GM19452 (cell line): Measurements from ENCODE around the gene C20orf141.
"Not testable (repeated sequence)": the region's sequence is repeated elsewhere in the genome, so short reads cannot be mapped to it uniquely, and the experiment has no call there.

ENCODE experiments used
- ATAC-seq: cut with Tn5 transposase; IDR thresholded peaks from one replicate; pipeline ENCODE4 v1.9.1; 2021; ENCODE audit not compliant: unreplicated experiment

The C20orf141 gene

DNA sequence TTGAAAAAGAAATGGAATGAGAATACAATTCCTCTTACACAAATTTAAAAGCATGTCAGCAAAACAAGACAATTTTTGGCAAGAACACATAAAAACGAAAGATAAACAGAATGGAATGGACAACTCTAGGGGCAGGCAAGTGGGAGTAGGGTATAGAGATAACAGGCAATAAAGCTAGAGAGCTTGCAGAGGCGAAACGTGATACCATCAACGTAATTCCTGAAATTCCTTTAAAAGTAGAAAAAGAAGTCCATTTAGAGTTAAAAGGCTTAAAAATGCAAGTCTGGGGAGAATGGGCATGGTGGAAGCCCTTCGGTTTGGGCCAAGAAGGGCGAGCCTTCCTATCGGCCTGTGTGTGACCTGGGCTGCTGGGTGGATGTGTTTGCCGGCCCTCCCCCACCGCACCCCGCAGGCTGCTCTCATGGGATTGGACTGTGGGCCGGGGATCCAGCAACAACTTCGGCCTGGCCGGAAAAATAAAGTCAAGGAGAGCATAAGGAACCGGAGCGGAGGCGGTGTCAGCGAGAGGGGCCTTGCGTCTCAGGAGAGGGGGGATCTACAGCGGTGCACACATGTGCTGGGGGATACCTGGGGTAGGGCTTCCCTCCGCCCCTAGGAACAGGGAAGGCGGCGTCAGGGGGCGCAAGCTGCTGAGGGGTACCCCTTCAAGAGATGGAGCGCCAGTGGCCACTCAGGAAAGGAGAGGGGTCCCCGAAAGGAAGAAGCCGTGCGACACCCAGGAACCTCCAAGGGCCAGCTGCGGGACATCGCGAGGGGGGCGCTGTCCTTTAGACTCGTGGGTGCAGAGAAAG, 5.5 kb downstream of the C20orf141 start:
- ATAC-seq = no peak

DNA sequence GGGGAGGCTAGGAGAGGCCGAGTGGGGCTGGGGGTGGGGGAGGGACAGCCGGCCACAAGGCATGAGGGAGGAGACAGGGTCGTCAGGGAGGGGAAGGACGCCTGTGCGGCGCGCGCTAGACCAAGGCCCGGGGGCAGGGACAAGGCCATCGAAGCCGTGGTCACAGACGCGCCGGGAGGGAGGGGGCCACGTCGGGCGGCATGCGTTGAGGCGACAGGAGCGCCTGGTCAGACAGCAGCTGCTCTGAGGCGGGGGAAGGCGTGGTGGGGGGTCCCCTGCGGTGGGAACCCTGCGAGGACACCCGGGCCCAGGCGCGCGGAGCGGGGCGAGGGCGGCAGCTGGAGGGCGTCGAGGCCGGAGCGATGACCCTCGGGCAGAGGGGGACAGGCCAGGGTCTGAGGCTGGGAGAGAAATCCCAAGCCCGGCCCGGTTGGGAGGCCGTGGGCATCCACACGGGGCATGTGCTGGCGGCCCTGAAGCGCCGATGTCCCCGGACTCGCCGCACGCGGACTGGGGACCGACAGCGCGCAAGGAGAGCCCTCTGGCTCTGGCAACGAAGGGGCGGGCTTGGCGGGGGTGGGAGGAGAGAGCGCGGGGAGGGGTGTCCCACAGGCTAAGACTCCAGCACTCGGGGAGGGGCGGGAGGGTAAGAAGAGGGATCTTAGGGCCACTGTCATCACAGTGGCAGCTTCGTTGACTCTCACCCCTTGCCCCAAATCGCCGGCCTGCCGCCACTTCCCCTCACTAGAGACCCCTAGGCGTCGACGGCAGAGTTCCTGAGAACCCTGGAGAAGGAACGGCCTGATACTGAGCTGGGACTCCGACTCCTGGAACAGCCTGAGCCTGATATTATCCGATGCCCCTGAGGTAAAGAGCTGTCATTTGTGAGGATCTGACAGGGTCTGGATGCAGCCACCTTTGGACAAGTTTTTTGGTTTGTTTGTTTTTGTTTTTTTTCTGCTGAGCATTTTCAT, 6.4 kb downstream of the C20orf141 start:
- ATAC-seq = no peak

DNA sequence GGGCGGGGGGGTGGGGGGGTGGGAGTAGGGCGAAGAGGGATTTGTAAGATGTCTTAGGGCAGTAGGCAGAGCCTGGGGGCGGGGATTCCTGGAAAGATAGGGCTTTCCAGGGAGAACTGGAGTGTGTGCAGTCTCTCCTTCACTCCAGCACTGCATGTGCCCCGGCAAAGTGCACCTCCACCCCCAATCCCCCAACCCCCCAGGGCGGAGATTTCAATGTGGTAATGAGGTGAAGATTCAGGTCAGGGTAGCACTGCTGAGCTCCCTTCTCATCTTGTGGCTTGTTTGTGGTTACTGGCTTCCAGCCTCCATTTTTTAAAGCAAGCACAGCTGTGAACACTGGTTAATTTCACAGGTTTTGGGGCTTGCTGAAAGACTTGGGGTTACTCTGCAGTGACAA, 7.3 kb downstream of the C20orf141 start:
- no peak for ATAC-seq

DNA sequence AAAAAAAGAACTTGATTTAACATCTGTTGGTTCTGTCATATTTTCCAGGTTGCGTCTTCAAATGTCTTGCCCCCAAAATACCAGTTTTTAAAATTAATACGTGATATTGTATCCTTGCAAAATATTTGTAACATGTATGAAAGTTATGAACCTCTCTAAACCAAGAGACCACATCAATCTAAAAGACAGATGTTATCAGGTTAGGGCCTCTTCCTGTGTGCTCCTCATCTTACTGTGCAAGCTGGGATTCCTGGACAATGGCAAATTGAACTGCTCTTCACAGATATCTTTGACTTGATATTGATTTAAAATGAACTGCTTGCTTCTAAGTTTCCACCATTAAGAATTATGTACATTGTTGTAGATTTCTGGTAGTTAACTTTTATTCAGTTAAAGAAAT, 11.0 kb downstream of the C20orf141 start:
- no peak for ATAC-seq

DNA sequence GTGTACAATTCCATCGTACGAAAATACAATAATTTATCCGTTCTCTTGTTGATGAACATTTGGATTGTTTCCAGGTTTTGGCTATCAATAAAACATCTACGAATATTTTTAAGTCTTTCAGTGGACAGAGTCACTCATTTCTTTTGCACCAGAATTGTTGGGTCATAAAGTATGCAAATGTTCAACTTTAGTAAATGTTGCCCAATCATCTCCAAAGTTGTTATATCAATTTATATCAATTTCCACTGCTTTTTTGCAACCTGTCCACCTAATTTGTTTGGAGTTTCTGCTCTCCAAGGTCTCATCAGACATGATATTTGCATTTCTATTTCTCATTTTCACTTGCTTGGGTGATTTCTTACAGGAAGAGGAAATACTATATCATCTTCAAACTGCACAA, 11.9 kb downstream of the C20orf141 start:
- no peak for ATAC-seq

GRCh38 chr20:2829376-2829775, 14.6 kb downstream of the C20orf141 start:
- no peak for ATAC-seq

DNA sequence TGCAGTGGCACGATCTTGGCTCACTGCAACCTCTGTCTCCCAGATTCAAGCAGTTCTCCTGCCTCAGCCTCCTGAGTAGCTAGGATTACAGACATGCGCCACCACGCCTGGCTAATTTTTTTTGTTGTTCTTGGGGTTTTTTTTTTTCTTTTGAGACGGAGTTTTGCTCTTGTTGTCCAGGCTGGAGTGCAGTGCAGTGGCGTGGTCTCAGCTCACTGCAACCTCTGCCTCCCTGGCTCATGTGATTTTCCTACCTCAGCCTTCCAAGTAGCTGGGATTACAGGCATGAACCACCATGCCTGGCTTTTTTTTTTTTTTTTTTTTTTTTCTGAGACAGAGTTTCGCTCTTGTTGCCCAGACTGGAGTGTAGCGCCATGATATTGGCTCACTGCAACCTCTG, 16.4 kb downstream of the C20orf141 start:
- not testable (repeated sequence) for ATAC-seq

DNA sequence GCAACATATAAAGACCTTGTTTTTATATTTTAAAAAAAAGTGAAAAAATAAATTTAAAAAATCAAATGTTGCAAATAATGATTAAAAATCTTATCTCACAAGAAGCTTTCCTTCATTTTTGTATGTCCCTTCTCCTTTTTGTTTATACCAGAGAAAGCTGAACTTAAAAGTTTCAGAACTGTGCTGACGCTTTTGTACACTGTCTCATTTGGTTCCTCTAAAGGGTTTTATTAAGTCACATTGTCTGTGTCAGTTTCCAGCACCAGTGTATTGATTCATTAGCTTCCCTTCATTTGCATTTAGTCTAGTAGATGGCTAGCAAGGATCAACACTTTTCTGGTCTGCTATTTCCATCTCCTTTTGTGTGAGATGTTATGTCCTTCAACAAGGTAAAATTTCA, 19.0 kb downstream of the C20orf141 start:
- no peak for ATAC-seq

- no peak for ATAC-seq
Measured at GRCh38 chr20:2834401-2835110, 19.8 kb downstream of the C20orf141 start.

- no peak for ATAC-seq
Measured at GRCh38 chr20:2835331-2835796, 20.6 kb downstream of the C20orf141 start.

DNA sequence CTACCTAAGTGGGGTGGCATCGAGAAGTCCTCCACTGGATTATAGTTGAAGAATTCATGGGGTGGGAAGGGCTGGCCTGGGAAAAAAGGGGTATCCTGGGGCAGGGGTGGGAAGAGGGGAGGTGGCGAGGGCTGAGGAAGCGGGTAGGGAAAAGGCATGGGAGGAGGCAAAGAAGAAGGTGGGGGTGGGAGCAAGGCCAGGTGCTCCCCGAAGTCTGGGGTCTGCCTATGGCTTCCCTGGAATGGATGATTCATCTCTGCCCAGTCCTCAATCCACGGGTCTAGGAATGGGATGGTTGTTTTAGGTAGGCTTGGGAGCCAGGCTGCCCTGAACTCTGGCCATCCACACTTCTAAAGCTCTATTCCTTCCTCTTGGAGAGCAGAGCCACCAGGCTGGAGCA, 21.2 kb downstream of the C20orf141 start:
- no peak for ATAC-seq

DNA sequence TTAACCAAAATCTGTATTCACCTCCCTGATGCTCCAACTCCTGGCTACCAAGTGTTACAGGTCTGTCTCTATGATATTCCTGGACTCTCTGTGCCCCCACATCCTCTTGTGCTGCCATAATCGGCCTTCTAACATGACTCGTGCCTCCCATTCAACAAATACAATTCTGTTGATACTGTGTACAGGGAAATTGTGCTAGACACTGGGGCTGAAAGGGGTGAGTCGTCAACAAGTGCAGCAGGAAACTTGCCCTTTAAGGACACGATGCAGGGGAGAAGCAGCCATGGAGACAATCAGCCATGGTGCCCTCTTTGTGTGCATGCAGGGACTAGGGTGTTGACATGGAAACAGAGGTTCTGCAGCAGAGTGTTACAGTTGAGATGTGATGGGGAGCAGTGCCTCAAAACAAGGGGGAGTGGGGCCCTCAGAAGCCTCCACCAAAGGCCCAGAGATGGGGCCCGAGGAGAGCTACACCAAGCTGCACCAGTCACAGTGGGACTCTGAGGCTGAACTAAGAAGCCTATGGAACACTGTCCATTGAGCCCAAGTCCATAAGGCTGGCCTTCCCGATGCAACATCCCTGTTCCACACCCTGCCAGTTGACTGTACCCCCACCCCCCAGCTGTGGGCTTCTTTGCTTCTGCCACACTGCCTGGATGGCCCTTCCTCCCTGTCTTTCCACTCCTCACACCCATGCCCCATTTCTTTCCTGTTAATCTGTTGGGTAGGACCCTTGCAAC, 22.6 kb downstream of the C20orf141 start:
- no peak for ATAC-seq

- peak; percentile 43 for ATAC-seq
Measured at GRCh38 chr20:2838170-2838797, 23.5 kb downstream of the C20orf141 start.

DNA sequence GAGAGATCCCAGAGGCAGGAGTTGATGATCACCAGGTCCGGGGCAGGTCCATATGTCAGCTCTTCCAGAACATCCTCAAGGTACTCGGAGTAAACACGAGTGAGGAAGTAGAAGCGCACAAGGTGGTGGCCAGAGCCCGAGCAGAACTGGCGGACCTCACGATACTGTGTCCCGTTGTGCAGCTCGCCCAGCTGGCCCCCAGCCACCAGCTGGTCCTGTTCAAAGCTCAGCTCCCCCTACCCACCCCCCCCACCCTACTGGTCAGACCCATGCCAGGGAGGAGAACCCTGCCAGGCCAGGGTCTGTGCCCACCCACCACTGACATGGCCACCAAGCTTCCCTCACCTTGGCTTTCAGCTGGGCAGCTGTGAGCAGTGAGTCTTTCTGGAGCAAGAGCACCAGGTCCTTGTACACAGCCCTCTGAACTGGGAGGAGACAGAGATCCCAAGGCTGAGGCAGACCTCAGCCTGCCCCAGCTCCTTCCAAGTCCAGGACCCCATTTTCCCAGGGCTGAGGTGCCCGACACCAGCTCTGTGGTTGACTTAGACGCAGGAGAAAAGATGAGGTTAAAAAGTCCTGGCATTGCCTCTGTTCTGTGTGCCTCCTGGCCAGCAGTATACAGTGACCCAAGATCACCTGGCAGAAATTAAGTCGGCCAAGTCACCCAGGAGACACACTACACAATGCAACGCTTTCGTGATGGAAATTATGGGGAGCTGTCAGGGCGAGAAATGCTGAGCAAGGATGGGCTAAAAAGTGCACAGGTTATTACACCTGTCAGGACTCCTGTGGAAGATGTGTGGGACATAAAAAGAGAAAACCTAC, 24.3 kb downstream of the C20orf141 start:
- ATAC-seq = no peak

- ATAC-seq = no peak
Measured at GRCh38 chr20:2839732-2840137, 24.9 kb downstream of the C20orf141 start.

- peak; percentile 94 for ATAC-seq
Measured at GRCh38 chr20:2840138-2840966, 25.6 kb downstream of the C20orf141 start, which contains the start of the genes PCED1A and VPS16. Gene PCED1A (minus strand): TSS chr20:2840655. CDS start chr20:2839912, 743 bp downstream. Gene VPS16 (plus strand): TSS chr20:2840745. CDS start chr20:2840775, 30 bp downstream.

DNA sequence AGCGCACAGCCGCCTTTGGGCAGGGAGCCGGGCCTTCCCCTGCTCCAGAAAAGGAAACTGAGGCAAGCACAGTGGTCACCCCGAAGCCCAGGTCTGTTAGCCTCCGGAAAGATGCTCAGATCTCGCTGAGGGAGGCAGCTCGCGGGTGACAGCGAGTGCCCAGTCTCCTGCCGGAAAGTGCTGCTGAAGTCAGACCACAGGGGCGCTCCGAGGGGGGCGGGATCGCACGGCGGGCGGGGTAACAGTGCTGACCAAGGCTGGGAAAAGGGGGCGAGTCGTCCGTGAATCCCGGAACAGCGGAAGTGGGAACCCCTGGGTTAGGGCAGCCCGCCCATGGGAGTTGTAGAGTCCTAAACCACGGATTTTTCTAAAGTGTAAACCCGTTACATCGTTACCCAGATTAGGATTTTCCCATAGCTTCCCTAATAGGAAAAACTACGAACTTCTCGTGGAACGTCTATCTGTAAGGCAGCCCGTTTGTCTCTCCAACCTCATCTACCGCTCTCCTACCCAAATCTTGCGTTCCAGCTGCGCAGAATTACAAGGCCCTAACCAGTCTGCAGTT, 26.3 kb downstream of the C20orf141 start:
- peak; percentile 30 for ATAC-seq

DNA sequence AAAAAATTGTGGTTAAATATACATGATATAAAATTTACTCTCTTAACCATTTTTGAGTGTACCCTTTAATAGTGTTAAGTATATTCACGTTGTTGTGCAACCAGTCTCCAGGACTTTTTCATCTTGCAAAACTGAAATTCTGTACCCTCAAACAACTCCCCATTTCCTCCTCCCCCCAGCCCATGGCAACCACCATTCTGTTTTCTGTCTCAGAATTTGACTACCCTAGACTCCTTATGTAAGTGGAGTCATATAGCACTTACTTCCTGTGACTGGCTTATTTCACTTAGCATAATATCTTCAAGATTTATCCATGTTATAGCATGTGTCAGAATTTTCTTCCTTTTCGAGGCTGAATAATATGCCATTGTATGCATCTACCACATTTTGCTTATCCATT, 30.8 kb downstream of the C20orf141 start:
- no peak for ATAC-seq
